IPS-18a (cell line): Measurements from ENCODE around the gene SGIP1.

Source experiments
- H3K27ac ChIP-seq: one replicate; pipeline ENCODE4 v1.5.1; 2013; ENCODE audit warnings: low read length
- H3K27me3 ChIP-seq: one replicate; pipeline ENCODE4 v1.6.1; 2013; ENCODE audit warnings: mild to moderate bottlenecking, low read length; ENCODE audit not compliant: control insufficient read depth, insufficient read depth
- H3K36me3 ChIP-seq: one replicate; pipeline ENCODE4 v1.6.1; 2013; ENCODE audit warnings: low read depth, low read length; ENCODE audit not compliant: control insufficient read depth
- H3K4me1 ChIP-seq: one replicate; pipeline ENCODE4 v1.6.1; 2013; ENCODE audit warnings: low read depth, low read length; ENCODE audit not compliant: control insufficient read depth
- H3K4me3 ChIP-seq: one replicate; pipeline ENCODE4 v1.5.1; 2013; ENCODE audit warnings: low read length
- H3K9ac ChIP-seq: one replicate; pipeline ENCODE4 v1.6.1; 2013; ENCODE audit warnings: mild to moderate bottlenecking, low read length, moderate library complexity
- H3K9me3 ChIP-seq: one replicate; pipeline ENCODE4 v1.6.1; 2013; ENCODE audit warnings: low read depth, low read length; ENCODE audit not compliant: control insufficient read depth

The SGIP1 gene

DNA sequence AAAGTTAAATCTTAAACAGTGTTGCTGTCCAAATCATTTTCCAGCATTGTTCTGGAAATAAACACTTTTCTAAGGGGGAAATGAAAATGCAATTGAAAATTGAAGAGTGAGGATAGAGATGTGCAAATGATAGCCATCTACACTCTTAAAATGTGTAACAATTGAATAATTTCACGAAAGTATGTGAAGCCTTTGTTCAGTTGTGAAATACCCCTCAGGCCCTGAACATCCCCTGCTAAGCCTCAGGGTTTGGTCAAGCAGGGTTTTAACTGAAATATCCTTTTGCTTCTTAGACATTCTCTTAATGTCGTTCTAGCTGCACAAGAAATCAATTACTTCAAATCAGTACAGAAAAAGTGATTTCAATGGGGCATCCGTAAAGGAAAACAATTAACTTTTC lies 152.5 kb downstream of the SGIP1 start:
- no peak overlapping the region for H3K9ac ChIP-seq
- no peaks in the 10 kb centered on the region for H3K36me3 ChIP-seq
- no peaks in the 10 kb centered on the region for H3K27me3 ChIP-seq
- no peak overlapping the region for H3K4me3 ChIP-seq
- no peaks in the 10 kb centered on the region for H3K9me3 ChIP-seq
- no peak overlapping the region for H3K27ac ChIP-seq
- H3K4me1 ChIP-seq = peaks cover 7% of the 10 kb centered on the region

DNA sequence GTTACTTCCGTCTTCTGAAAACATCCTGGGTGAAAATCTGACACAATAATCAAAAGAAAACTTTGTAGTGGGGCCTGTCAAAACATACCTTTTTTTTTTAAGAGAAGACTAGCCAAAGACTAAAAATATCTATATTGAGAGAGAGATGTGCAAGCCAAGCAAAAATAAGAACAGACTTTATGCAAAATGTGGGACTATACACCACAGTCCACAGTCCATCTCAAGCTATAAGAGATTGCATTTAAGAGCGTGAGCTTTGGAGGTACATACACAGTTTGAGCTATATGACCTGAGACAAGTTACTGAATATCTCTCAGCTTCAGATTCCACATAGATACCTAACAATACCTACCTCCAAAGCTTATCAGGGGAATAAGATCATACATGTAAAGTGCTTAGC lies 153.4 kb downstream of the SGIP1 start:
- H3K27me3 ChIP-seq = no peaks in the 10 kb centered on the region
- peaks cover 10% of the 10 kb centered on the region for H3K4me1 ChIP-seq
- no peaks in the 10 kb centered on the region for H3K36me3 ChIP-seq
- no peaks in the 10 kb centered on the region for H3K9me3 ChIP-seq
- H3K27ac ChIP-seq = no peak overlapping the region
- no peak overlapping the region for H3K9ac ChIP-seq
- no peak overlapping the region for H3K4me3 ChIP-seq

DNA sequence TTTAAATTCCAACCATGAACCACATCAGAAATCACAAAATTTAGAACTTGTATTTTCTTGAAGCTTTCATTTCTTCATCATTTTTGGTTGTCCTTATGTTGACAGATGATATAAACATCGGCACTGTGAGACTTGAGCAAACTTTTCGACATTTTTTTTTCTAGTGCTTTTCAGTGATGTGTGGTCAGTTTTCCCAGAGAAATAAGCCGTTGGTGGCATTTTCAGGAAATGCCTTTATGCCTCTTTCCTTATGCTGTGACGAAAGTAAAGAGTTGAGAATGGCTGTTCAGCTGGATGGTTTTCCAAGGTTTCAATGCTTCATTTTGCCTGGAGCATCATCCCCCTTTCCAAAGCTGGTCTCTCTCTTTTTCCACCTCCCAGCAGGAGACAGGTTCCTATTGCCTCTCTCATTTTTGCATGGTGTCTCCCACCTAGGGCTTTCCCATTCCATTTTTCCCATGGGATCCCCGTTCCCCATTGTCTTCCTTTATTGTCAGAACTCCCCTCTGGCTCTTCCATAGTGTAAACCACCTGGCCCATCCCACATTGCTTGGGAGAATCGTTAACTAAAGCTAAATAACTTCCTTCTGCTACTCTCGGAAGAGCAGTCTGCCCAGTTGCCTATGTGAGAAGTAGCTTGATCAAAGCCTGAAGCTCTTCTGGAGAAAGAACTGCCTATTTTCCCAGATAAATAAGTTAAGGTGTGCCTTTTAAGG lies 156.9 kb downstream of the SGIP1 start:
- H3K27ac ChIP-seq = no peak overlapping the region
- peaks cover 13% of the 10 kb centered on the region for H3K4me1 ChIP-seq
- H3K4me3 ChIP-seq = no peak overlapping the region
- H3K9ac ChIP-seq = no peak overlapping the region
- H3K27me3 ChIP-seq = no peaks in the 10 kb centered on the region
- no peaks in the 10 kb centered on the region for H3K9me3 ChIP-seq
- no peaks in the 10 kb centered on the region for H3K36me3 ChIP-seq

DNA sequence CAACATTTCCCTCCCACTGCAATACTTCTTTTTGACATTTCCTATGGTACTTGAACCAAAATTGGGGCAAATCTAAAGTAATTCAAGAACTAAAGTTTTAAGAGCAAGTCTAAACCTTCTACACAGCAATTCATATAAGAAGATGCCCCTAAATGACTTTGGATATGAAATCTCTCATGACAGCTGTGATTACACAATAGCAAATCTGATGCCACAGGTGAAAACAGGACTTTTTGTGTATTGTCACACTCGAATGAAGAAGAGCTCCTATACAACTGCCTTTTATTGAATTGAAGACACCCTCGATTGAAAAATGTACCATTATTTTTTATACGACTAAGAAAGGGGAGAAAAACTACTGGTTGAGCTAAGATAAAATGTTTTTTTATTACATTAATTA lies 158.7 kb downstream of the SGIP1 start:
- Histone ChIP-seq H3K4me1 (peaks cover 13% of the 10 kb centered on the region), H3K27ac (no peak overlapping the region), H3K9me3 (no peaks in the 10 kb centered on the region), H3K27me3 (no peaks in the 10 kb centered on the region), H3K9ac (no peak overlapping the region), H3K36me3 (no peaks in the 10 kb centered on the region), H3K4me3 (no peak overlapping the region)

DNA sequence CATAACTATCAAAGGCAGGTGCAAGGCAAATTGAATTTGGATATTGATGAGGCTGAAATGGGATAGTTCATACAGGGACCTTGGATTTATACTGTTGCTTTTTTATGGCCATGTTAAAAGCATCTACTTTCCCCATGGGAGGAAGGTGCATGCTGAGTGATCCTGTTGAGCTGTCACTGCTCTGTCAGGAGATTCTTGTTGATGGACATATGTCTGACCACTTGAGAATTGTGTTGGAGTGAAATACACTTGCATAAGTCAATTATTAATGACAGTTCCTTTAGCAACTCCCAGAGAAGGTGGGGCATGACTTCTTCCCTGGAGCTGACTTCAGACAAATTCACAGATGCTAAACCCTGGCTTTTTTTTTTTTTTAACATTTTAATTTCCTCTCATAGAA lies 159.9 kb downstream of the SGIP1 start:
- no peaks in the 10 kb centered on the region for H3K9me3 ChIP-seq
- no peak overlapping the region for H3K9ac ChIP-seq
- H3K27ac ChIP-seq = no peak overlapping the region
- no peaks in the 10 kb centered on the region for H3K36me3 ChIP-seq
- no peaks in the 10 kb centered on the region for H3K27me3 ChIP-seq
- H3K4me3 ChIP-seq = no peak overlapping the region
- peaks cover 13% of the 10 kb centered on the region for H3K4me1 ChIP-seq

DNA sequence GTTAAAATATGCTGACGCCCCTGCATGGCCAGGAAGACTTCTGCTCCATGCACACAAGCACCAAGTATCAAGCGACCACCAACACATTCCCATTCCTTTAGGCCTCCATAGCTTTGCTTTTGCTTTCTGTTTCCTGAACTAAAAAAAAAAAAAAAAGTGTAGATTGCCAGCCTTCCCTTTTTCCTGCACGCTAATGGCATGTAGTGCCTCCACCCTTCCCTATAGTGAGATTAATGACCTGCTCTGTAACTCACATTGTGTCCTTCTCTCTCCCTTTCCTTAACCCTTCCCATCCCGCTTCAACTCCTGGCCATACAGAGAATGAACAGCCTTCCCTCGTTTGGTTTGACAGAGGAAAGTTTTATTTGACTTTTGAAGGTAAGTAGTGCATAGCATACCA lies 161.2 kb downstream of the SGIP1 start:
- no peak overlapping the region for H3K9ac ChIP-seq
- peaks cover 13% of the 10 kb centered on the region for H3K4me1 ChIP-seq
- H3K27me3 ChIP-seq = no peaks in the 10 kb centered on the region
- H3K9me3 ChIP-seq = no peaks in the 10 kb centered on the region
- no peak overlapping the region for H3K4me3 ChIP-seq
- H3K36me3 ChIP-seq = no peaks in the 10 kb centered on the region
- no peak overlapping the region for H3K27ac ChIP-seq

DNA sequence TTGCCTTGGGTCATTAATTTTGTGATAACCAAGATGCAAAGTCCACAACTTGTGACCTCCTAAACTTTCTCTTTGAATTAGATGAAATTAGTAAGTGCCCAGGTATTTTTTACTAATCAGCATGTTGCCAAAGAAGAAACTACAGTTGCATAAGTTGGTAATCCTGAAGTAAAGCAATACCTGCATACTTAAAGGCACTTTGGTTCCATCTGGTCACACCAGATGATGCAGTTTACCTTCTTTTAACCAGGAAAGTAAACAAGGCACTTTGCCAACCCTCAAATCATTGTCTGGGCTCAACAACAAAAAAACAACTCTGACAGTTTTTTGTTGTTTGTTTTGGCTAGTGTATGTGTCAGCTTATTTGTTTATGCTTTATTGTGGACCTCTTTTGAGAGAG lies 162.8 kb downstream of the SGIP1 start:
- no peaks in the 10 kb centered on the region for H3K36me3 ChIP-seq
- H3K4me3 ChIP-seq = no peak overlapping the region
- no peak overlapping the region for H3K27ac ChIP-seq
- no peak overlapping the region for H3K9ac ChIP-seq
- no peaks in the 10 kb centered on the region for H3K27me3 ChIP-seq
- no peaks in the 10 kb centered on the region for H3K9me3 ChIP-seq
- peaks cover 3% of the 10 kb centered on the region for H3K4me1 ChIP-seq

DNA sequence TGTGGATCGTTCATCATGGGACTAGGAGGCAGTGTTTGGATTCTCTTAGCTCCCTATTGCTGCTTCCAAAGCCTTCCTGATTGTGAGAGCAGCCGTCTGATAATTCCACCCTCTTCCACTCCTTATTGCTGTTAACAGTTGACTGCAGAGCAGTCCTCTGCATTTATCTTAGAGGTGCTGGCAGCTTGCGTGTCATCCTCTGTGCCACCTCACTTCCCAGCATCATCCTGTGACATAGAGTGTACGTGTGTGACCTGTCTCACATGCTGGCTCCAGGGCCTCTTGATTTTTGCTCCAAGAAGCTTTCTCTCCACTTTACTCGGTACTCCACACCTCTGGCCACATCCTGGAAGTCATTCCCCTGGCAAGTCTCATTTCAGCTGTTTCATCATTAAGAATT lies 165.3 kb downstream of the SGIP1 start:
- no peaks in the 10 kb centered on the region for H3K9me3 ChIP-seq
- H3K27me3 ChIP-seq = no peaks in the 10 kb centered on the region

DNA sequence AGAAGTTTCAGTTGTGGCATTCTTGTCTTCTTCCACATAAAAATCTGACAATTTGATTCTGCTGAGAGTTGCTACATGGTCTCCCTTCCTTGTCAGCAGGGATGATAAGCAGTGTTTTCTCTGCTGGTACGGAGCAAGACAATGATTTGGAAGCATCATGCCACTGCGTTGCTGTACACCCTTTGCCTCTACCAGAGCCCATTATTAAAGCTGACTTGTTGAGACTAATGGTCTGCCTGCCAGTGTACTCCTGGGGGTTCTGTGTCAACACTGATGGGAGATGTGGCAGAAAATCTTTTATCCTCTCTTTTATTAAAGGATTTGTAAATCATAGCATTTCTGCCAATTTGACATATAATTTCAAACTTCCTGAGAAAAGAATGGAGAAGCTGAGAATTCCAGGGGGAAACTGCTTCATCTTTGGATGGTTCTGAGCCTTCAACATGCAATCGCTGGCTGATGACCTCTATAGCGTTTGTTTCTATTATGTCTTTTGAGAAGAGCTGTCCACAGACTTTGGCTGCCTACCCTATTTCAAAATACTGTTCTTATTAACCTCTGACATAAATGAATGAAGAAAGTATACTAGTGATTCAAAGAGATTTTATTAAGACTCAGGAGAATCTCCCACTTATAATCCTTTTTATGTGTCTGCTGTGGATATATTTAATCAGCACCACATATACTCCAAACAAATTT lies 170.4 kb downstream of the SGIP1 start:
- Histone ChIP-seq H3K36me3 (no peaks in the 10 kb centered on the region), H3K27me3 (no peaks in the 10 kb centered on the region), H3K9ac (no peak overlapping the region), H3K4me3 (no peak overlapping the region), H3K27ac (no peak overlapping the region), H3K4me1 (no peaks in the 10 kb centered on the region), H3K9me3 (no peaks in the 10 kb centered on the region)

More for the DNA sequence above, 165.3 kb downstream of the SGIP1 start:
- no peak overlapping the region for H3K9ac ChIP-seq
- no peak overlapping the region for H3K4me3 ChIP-seq
- no peak overlapping the region for H3K27ac ChIP-seq
- H3K4me1 ChIP-seq = peaks cover 3% of the 10 kb centered on the region
- no peaks in the 10 kb centered on the region for H3K36me3 ChIP-seq

DNA sequence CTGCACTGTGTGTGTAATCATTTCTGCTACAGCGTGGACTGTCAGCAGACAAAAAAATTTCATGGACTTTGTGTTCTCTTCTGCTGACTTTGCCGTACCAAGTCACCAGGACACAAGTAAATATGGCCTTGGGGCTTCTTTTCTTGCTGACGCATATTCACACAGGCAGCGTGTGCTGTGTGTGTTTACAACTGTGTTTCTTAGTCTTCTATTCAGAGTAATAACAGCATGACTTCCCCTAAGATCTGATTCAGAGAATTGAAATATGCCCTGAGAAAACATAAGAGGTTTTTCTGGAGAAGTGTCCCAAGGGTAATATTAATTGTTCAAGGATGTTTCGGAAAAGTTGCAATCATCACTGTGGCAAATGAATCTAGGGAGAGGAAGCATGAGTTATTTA lies 171.2 kb downstream of the SGIP1 start:
- H3K9ac ChIP-seq = no peak overlapping the region
- no peaks in the 10 kb centered on the region for H3K9me3 ChIP-seq
- H3K4me1 ChIP-seq = no peaks in the 10 kb centered on the region
- no peak overlapping the region for H3K4me3 ChIP-seq
- no peaks in the 10 kb centered on the region for H3K36me3 ChIP-seq
- no peaks in the 10 kb centered on the region for H3K27me3 ChIP-seq
- H3K27ac ChIP-seq = no peak overlapping the region

DNA sequence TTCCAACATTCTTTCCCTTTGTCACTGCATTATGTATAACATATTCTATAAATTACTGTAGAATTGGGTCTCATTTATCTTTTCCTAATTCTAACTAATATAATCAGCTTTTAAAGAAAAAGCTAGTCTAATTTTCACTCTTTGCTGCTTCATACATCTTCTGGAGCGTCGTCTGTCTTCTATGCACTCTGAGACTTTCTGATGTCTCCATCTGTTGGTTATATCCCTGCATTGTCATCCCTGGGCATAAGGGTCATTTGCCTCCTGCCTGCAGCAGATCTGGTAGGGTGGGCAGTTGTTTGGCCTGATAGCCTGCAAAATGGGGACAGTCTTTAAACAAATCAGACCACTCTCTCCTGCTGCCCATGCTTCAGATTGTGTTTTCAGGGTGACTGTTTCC lies 177.5 kb downstream of the SGIP1 start:
- Histone ChIP-seq H3K27ac (no peak overlapping the region), H3K36me3 (no peaks in the 10 kb centered on the region), H3K4me3 (no peak overlapping the region), H3K27me3 (no peaks in the 10 kb centered on the region), H3K4me1 (no peaks in the 10 kb centered on the region), H3K9ac (no peak overlapping the region), H3K9me3 (no peaks in the 10 kb centered on the region)

DNA sequence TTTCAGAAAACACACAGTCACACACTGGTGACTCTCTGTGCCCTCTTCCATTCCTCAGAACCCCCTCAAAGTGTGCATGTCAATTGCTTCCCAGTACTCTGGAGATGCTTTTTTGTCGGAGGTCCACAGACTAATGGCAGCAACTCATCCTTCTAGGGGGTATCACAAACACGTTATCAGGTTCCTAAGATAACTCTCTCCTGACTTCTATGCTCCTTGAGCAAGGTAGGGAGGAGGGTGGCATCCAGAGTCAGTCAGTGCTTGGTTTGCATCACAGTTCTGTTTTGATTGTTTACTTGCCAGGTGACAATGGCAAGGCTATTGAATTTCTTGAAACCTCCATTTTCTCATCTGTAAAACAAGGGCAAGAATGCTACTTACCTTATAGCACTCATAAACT lies 178.9 kb downstream of the SGIP1 start:
- H3K27ac ChIP-seq = no peak overlapping the region
- no peaks in the 10 kb centered on the region for H3K9me3 ChIP-seq
- no peak overlapping the region for H3K4me3 ChIP-seq
- no peak overlapping the region for H3K9ac ChIP-seq
- no peaks in the 10 kb centered on the region for H3K27me3 ChIP-seq
- no peaks in the 10 kb centered on the region for H3K4me1 ChIP-seq
- H3K36me3 ChIP-seq = no peaks in the 10 kb centered on the region
